ENCODE results near the gene SPIC.
"Not testable (repeated sequence)": the region's sequence is repeated elsewhere in the genome, so short reads cannot be mapped to it uniquely, and the experiment has no call there.

The SPIC gene

DNA sequence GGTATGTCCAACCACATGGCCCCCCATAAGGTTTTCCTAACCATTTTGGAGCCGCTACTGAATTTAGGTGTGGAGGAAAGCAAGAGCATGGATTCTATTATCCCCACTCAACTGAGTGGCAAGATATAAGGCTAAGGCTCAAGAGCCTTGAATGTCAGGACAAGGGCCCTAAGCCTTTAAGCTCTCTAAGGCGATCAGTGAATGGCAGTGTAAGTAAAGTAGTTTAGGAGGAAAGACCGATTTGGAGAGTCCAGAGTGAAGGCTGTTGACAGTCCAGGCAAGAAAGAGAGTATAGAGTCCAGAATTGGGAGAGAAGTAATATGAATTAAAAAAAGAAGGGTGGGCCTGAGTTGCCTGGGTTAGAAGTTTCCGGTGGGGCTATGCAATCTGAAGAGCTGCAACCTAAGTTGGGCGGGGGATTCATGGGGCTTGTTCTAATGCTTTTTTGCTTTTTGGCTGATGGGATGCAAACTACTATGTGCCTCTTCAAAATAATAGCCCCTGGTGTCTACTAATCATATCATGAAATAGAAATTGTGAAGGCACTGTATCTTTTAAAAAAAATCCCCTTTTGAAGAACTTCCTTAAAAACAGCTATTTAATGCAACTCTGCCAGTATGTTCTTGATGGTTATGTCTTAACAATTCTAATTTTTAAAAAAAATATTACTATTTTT, at the start of gene SPIC:
TSS of gene SPIC (plus strand) at position 626 of the 676 bp plus-strand sequence. CDS start 1,569 bp downstream, outside the sequence.
- DNase-seq = no peak

DNA sequence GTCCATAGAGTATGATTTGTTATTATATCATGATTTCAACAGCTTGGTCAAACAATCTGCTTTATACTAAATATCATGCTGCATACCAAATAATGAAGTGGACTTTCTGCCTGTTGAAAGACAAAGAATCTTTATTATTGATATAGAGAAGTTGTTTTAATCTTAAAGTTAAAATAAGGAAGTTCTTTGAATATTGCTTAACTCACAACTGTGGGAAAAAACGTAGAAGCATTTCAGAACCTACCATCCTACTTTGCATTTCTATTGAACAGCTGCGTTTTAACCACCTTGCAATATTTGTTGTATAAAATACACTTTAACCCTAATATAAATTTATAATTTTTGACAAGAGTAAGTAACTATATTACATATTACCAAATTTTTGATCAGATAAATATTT, 44.7 kb upstream of the SPIC start:
- DNase-seq = no peak

DNA sequence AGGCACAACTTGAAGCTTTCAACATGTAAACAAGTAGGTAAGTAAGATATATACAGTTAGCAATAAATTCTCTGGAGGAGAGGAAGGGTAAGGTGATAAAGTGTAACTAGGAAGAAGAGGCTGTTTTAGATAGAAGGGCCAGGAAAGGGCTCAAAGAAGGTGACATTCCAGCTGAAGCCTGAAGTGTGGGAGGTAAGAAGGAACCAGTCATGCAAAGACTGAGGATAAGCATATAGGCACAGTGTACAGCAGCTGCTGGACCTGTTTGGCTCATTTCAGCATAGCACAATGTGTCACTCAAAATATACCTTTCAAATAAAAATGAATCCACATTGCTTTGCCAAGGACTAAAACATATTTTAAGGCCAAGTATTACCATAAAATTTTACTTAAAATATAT, 39.0 kb upstream of the SPIC start:
- DNase-seq = no peak

DNA sequence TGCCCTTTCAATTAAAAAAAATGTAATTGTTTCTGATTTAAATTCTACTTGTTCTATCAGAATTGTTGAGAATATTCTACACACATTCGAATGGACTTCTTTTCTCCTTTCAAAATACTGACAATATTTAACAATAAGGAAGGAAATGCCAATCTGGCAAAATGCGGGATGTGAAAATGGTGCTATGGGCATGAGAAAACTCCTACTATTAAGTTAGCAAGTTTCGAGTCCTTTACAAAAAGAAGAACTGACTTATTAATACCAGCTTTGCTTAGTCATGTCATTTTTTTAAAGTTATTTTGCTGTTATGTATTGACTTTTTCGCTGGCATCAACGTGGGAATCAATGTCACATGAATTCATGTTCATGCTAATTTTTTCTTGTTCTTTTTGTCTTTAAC, 35.9 kb upstream of the SPIC start:
- no peak for DNase-seq

DNA sequence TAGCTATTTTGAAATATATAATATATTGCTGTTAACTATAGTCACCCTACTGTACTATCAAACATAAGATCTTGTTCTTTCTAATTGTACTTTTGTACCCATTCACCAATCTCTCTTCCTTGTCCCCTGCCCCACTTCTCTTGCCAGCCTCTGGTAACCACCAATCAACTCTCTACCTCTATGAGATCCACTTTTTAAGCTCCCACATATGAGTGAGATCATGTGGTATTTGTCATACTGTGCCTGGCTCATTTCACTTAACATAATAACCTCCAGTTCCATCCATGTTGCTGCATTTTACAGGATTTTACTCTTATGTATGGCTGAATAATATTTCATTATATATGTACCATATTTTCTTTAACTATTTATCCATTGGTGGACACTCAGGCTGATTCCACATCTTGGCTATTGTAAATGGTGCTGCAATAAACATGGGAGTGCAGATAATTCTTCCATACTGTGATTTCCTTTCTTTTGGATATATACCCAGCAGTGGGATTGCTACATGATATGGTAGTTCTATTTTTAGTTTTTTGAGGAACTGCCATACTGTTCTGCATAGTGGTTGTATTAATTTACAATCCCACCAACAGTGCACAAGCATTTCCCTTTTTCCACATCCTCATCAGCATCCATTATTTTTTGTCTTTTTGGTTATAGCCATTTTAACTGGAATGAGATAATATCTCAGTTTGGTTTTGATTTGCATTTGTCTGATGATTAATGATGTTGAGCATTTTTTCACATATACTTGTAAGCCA, 33.5 kb upstream of the SPIC start:
- no peak for DNase-seq

DNA sequence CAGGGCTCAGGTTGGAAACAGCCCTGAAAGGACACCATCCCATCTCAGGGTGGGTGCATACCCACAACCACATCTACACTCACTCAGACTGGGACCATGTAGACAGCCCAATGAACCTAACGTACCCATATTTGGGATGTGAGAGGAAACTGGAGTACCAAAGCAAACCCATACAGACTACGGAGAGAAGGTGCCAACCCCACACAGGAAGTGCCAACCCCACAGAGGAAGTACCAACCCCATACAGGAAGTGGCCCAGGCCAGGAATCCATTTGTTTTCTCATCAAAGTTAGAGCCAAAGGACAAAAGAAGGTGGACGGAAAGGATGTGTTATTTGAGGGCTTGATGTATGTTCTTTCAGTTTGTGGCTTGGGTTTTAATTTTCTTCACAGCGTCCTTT, 19.5 kb upstream of the SPIC start:
- no peak for DNase-seq

DNA sequence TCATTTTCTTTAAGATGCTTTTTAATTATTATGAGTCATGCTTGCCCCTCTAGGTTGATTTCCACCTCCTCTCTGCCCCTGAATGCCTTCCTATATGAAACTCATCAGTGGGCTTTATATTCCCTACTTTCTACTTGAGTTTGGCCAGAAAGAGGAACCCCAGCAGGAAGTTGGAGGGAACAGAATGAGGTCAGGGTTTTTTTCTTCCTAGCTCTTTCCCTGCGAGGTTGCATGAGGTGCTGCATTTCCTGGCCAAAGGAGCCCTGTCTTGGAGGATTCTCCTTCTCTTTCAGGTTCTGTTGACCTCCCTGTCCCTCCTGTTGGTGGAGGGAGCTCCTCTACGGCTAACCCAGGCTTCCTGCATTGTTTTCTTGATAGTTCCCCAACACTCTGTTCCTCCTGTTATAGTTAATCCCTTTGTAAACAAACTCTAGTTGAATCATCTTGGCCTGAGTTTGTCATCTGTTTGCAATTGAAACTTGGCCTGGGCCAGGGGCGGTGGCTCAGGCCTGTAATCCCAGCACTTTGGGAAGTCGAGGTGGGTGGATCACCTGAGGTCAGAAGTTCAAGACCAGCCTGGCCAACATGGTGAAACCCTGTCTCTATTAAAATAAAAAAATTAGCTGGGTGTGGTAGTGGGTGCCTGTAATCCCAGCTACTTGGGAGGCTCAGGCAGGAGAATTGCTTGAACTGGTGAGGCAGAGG, 15.3 kb upstream of the SPIC start:
- DNase-seq = no peak

DNA sequence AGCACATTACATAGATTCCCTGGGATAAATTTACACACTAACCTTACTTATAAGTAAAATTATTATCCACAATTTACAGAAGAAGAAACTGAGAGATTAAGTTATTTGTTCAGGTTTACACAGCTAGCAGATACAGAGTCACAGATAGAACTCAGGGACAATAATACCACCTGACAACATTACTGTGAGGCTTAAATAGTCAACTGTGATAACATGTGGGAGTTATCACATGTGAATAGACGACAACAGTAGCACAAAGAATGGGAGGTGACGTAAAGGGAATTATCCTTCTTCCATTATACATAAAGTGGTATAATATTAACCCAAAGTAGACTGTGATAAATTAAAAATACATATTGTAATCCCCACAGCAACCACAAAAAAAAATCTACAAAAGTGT, 6.2 kb upstream of the SPIC start:
- DNase-seq = no peak

DNA sequence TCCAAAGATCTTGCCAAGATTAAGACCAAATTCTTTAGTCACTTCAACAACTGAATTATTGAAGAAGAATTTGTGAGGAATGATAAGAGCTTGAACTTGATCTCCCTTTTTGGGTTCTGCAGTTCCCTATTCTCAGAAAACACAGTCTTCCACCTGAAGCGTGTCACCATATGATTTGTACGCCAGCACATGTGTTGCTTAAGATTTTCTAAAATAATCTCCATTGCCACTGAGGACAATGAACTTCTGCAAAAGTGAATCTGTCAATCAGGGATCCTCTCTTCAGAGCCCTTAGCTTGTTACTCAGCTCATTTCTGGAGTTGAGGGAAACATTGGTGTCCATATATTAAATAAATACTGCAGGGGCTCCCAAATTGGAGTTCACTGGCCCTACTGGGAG, 4.2 kb upstream of the SPIC start:
- no peak for DNase-seq

DNA sequence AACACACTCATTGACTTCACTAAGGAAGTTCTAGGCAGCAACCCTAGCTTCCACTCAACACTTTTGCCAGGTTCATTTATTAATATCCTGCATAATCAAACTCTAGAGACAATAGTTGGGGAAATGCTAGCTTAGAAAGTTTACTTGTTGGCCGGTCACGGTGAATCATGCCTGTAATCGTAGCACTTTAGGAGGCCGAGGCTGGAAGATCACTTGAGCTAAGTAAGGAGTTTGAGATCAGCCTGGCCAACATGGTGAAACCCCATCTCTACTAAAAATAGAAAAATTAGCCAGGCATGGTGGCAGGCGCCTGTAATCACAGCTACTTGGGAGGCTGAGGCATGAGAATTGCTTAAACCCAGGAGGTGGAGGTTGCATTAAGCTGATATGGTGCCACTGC, 3.3 kb upstream of the SPIC start:
- not testable (repeated sequence) for DNase-seq

DNA sequence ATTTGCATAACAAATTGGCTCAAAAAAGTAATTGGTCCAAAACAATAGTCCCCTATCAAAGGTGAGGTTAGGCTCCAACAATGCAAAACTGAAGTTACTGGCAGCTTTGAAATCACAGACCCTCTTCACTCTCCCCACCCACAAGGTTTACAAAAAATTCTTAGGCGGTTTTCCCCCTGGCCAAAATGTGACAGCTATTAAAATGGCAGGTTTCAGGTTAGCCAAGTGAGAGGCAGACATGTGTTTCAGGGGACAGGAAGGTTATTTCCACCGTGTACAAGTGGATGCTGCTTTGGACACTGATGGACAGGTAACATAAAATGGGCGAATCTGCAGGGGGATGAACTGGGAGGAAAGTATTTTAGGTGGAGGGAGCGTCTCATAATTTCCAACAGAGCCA, 888 bp upstream of the SPIC start:
- no peak for DNase-seq

DNA sequence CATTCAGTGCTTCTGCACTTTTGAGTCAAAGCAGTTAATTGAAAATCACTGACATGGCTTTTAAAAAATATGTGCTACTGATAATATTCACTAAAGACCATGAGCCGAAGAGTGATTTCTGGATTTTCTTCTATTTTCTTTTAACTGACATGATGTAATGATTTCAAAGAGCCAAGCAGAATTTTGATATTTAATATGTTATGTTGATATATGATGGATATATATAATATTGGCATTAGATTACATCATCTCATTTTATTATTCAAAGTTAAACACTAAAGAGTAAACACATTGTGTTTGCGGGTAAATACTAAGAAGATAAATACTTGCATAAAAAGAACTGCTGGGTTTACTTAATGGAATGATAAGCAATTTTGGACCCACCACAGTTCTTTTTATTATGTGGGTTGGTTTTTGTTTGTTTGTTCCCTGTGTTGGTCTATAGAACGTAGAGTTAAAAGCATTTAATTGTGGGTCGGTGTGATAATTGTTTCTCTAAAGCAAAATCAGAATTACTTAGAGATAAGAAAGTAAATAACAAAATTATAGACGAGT, 692 bp downstream of the SPIC start:
- no peak for DNase-seq

DNA sequence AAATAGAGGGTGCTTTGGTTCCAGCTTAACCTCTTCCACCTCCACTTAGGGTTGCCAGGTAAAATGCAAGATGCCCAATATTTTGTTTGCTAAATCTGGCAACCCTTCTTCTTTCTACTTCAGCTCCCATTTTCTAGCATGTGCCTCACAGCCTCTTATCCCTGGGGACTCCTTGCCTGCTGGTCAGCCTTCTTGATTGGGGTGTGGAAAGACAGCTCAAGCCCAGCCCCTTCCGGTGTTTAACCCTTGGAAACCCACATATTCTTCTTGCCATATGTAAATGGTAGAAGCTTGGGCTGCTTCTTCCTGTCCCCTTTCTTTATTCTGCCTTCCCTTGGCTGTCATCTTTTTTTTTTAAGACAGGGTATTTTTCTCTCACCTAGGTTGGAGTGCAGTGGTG, 5.7 kb downstream of the SPIC start:
- no peak for DNase-seq

DNA sequence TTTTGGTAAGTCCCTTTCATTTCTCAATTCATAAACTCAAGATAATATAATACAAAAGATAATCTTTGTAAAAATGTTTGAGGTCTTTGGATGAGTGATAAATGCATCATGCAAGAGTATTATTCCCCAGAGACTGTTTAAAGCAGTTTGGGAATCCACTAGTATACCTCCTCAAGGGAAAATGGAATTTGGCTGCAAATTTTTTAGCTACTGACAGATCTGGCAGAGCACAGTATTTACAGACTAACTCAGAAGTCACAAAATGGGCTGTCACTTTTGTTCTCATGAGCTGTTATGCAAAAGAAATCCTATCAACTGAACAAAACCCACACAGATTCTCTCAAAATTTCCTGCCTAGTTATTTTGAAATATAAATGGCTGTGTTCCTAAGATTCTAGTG, 9.9 kb downstream of the SPIC start:
- DNase-seq = no peak

DNA sequence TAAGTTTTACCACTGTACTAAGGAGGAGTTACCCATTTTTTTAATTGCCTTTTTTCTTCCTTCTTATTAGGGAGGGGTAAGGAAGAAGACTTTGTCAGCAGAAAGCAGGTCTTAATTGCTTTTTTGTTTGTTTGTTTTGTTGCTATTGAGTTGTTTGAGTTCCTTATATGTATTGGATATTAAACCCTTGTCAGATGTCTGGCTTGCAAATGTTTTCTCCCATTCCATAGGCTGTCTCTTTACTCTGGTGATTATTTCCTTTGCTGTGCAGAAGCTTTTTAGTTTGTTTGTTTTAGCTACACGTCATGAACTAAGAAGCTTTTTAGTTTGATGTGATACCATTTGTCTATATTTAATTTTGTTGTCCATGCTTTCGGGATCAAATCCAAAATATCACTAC, 13.3 kb downstream of the SPIC start:
- no peak for DNase-seq

DNA sequence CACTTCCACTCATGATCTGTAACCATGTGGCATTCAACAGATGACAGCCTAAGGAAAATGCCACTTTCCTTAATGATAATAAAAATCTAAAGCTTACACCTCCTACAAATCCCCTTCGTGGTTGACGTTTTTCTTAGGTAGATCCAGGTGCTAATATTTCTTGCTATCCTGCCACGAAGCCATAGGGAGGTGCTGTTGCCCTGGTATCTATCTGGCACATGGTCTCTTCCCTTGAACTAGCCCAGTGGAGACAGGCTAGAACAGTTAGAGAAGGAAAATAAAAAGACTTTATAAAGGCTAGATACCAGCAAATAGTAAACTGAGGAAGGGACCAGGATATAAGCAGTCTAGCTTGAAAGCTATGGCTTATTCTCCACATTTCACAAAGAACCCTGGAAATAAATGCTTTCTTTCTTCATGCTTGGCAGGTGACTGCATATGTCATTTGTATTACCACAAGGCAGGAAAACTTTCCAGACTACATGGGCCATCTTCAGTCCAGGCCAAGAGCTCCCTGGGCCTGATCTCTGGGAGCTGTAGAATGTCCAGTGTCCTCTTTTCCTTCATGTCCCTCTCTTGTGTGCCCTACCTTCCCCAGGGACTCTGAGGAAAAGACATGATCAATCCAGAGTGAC, 15.3 kb downstream of the SPIC start:
- no peak for DNase-seq

DNA sequence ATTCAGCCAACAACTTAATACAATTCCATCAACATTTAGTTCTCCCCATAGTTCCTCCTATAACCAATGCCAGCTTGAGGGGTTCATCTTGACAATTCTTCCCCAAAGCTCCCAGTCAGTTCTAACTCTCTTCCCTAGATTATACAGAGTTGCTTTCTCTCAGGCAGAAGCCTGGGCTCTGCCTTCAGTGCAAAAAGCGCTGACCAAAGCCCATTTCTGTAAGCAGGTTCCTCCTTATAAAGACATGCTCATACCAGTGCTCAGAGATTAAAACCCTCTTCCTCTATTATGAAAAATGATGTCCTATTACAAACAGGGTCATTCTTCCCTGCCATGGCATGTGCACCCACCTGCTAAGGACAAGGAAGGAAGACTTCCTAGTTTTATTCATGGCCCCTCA, 16.2 kb downstream of the SPIC start:
- DNase-seq = no peak

DNA sequence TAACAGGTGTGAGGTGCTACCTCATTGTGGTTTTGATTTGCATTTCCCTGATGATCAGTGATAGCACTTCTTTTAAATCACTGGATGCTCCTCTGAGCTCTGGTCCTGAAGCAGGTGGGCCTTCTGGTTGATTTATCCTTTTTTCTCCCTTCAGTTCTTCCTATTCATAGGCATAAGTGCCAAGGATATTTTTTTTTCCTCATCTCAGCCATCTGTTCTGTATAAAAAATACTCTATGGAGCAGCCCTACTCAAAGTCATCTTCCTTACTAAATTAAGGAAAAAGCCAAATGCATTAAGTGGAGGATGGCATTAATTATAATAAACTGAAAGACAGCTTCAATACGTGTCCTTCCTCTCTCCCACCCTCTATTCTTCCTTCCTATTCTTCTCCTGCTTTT, 18.4 kb downstream of the SPIC start:
- DNase-seq = no peak

DNA sequence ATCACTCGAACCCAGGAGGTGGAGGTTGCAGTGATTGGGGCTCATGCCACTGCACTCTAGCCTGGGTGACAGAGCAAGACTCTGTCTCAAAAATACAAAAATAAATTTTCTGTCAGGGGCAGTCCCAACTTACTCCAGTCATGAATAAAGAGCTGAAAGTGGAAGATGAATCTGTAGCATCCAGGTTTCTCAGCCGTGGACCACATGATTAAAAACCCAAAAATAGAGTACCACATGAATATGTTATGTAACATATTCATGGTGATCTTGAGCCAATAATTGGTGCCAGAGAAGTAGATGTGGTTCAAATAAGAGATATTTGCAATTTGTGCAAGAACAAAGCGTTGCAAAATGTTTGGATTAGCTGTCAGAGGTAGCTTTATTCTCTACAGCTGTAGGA, 23.1 kb downstream of the SPIC start:
- DNase-seq = no peak

DNA sequence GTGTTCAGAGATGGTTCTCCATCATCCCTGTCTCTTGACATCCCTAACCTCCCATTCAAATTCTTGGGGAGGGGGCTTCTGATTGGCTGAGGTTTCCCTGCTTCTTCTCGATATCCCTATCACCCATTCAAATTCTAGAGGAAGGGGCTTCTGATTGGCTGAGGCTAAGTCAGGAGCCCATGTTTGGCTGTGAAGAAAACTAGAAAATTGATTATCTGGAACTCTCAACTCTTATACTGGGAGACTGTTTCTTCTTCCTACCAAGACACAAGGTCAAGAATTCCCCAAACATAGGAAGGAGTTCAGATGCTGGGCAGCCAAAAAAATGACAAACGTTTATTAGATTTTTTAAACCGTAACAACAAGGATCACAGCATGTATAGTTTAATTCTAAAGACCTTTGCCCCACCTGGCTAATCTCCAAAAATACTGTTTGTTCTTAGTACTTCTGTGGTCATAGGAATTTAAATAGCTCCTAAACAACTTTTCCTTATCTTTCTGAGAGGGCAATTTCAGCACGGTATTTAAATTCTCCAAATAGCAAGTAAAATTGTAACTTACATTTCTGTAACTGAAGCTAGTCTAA, 26.4 kb downstream of the SPIC start:
- no peak for DNase-seq

DNA sequence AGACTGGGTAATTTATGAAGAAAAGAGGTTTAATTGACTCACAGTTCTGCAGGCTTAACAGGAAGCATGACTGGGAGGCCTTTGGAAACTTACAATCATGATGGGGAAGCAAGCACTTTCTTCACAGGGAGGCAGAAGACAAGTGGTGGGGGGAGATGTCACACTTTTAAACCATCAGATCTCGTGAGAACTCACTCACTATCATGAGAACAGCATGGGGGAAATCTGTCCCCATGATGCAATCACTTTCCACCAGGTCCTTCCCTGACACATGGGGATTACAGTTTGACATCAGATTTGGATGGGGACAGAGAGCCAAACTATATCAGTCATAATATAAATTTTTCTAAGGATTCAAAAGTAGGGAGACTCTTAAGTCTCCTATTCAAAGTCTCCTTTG, 46.0 kb downstream of the SPIC start:
- no peak for DNase-seq

DNA sequence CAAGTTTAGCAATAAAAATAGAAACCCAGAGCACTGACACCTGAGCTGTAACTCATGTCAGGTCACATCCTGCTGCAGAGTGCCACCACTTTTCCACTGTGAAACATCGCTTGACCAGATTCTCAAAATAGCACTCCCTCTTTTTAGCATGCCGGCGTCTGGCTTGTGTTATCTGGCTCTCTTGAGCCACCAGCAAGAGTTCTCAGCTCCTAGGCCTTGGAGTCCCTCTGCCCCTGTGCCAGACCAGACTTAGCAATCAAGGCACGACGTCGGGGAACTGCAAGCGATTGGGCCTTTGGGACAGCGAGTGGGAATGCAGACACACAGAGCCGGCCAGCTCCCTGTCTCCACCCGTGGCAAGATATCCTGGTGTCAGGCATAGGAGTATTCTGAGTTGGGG, 52.5 kb downstream of the SPIC start:
- no peak for DNase-seq

DNA sequence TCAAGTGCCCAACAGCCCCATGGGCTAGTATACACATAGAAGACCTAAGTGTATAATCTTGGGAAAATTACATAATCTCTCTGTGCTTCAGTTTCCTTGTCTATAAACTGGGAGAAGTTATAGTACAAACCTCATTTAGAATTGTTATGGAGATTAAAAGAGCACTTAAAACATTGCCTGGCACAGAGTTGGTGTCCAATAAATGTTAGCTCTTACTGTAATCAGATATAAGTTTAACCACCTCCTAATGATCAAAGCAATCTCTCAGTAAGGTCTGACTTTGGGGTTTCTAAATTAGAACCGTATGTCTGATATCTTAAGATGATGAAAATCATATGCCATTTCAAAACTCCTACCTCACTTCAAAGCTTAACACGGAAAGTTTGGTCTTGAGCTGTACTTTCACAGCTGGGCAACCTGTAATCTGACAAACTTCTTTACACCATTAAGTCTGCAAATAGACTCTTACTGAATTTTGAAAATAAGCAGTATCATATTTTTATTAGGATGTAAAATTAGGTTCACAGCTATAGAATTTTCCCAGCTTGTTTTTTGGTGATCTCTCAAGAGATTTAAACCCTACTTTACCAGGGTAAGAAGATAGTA, 61.0 kb downstream of the SPIC start:
- no peak for DNase-seq

Data from right forelimb (tissue), 1 donor.